ENCODE results near the gene SERPINA3. TPM values are rescaled to one million over a fixed set of nuclear protein-coding genes. Genes with fewer than 3 reads are reported as not detected.
"Not testable (repeated sequence)": the region's sequence is repeated elsewhere in the genome, so short reads cannot be mapped to it uniquely, and the experiment has no call there.

Gene SERPINA3
- total RNA-seq, 1 donor from 2014 or later: 63.5 TPM

GRCh38 chr14:94602722-94603121 lies 9.5 kb upstream of the SERPINA3 start:
- intact Hi-C loops (cut with micrococcal nuclease): no loop called here
- ATAC-seq (no peak), DNase-seq (no peak)

- DNase-seq (no peak), ATAC-seq (no peak)
- intact Hi-C loops (cut with micrococcal nuclease): no loop called here
These were observed 6.8 kb upstream of the SERPINA3 start for GRCh38 chr14:94605361-94605760.

- ATAC-seq; intact Hi-C loops (cut with micrococcal nuclease); DNase-seq: not testable (repeated sequence)
These were observed 3.2 kb upstream of the SERPINA3 start for GRCh38 chr14:94608966-94609365.

- intact Hi-C loops (cut with micrococcal nuclease): no loop called here
- DNase-seq: no peak
- ATAC-seq: no peak
These were observed 1.0 kb upstream of the SERPINA3 start for GRCh38 chr14:94611179-94611578.

GRCh38 chr14:94612580-94613554 lies 676 bp downstream of the SERPINA3 start:
- peak; percentile 83 for ATAC-seq
- intact Hi-C loops (cut with micrococcal nuclease): no loop called here
- peak; percentile 62 for DNase-seq

- intact Hi-C loops (cut with micrococcal nuclease): no loop called here
- DNase-seq: no peak
- no peak for ATAC-seq
These were observed 1.8 kb downstream of the SERPINA3 start for GRCh38 chr14:94613720-94614644.

- DNase-seq: no peak
- intact Hi-C loops (cut with micrococcal nuclease): no loop called here
- no peak for ATAC-seq
These were observed 2.6 kb downstream of the SERPINA3 start for GRCh38 chr14:94614802-94615201.

- no peak for ATAC-seq
- DNase-seq: no peak
- intact Hi-C loops (cut with micrococcal nuclease): no loop called here
These were observed 3.1 kb downstream of the SERPINA3 start for GRCh38 chr14:94615254-94615653.

GRCh38 chr14:94615823-94616570 lies 3.8 kb downstream of the SERPINA3 start:
- intact Hi-C loops (cut with micrococcal nuclease): no loop called here
- ATAC-seq (no peak), DNase-seq (no peak)

- ATAC-seq: no peak
- intact Hi-C loops (cut with micrococcal nuclease): no loop called here
- no peak for DNase-seq
These were observed 5.3 kb downstream of the SERPINA3 start for GRCh38 chr14:94617366-94617941.

- no peak for DNase-seq
- no peak for ATAC-seq
- intact Hi-C loops (cut with micrococcal nuclease): no loop called here
These were observed 6.0 kb downstream of the SERPINA3 start for GRCh38 chr14:94617988-94618822.

GRCh38 chr14:94619297-94619696 lies 7.1 kb downstream of the SERPINA3 start:
- no peak for ATAC-seq
- intact Hi-C loops (cut with micrococcal nuclease): no loop called here

GRCh38 chr14:94620597-94620996 lies 8.4 kb downstream of the SERPINA3 start:
- DNase-seq: no peak
- intact Hi-C loops (cut with micrococcal nuclease): no loop called here
- no peak for ATAC-seq

More at GRCh38 chr14:94619297-94619696, 7.1 kb downstream of the SERPINA3 start:
- DNase-seq: no peak

GRCh38 chr14:94621358-94622134 lies 9.4 kb downstream of the SERPINA3 start:
- intact Hi-C loops (cut with micrococcal nuclease): no loop called here
- ATAC-seq (no peak), DNase-seq (no peak)

- DNase-seq (no peak), ATAC-seq (no peak)
- intact Hi-C loops (cut with micrococcal nuclease): no loop called here
These were observed 10.6 kb downstream of the SERPINA3 start for GRCh38 chr14:94622653-94623421.

- DNase-seq: no peak
- intact Hi-C loops (cut with micrococcal nuclease): no loop called here
- ATAC-seq: no peak
These were observed 11.2 kb downstream of the SERPINA3 start for GRCh38 chr14:94623422-94623809.

Data from left ventricle myocardium superior (tissue), 1 donor.